Inflammatory macrophage treated with lipopolysaccharide for 1 hour (primary cell): ENCODE results near the gene FKBP2.

Experiments
- DNase-seq, 2 donors: peaks; one replicate each; pipeline ENCODE4 v3.0.0-alpha.2; 2020 to 2022

FKBP2 gene

DNA sequence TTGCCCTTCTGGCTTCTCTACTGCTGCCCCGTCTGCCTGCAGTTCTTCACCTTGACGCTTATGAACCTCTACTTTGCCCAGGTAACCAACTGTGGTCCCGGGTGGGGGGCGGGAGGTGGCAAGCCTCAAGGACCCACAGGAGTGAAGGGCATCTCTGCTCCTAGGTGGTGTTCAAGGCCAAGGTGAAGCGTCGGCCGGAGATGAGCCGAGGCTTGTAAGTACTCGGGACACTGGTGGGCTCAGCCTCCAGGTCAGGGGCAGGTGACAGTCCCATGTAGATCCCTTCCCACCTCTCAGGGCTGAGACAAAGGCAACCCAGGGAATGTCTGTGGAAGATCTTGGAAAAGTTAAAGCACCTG lies 45.9 kb downstream of the FKBP2 start:
- DNase-seq, result no peak

DNA sequence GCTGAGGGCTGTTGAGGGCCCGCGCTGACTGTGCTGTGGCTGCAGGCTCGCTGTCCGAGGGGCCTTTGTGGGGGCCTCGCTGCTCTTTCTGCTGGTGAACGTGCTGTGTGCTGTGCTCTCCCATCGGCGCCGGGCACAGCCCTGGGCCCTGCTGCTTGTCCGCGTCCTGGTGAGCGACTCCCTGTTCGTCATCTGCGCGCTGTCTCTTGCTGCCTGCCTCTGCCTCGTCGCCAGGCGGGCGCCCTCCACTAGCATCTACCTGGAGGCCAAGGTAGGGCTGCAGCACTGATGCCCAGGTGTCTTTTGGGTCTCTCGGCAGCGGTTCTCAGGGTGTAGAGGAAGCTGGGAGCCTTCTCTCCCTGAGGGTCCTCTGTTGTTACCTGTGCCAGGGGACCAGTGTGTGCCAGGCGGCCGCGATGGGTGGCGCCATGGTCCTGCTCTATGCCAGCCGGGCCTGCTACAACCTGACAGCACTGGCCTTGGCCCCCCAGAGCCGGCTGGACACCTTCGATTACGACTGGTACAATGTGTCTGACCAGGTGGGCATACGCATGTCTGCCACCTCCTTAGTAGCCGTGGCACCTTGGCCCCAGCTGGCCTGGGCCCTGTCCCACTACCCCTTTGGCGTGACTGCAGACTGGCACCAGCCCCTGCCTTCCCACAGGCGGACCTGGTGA lies 46.9 kb downstream of the FKBP2 start:
- DNase-seq, result no peak

DNA sequence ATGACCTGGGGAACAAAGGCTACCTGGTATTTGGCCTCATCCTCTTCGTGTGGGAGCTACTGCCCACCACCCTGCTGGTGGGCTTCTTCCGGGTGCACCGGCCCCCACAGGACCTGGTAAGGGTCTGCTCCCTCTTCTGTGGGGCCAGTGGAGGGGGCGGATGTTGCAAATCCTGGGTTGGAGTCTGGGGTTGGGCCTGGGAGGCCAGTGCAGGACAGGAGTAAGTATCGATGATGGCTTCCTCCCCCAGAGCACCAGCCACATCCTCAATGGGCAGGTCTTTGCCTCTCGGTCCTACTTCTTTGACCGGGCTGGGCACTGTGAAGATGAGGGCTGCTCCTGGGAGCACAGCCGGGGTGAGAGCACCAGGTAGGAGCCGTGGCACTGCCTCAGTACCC lies 47.5 kb downstream of the FKBP2 start:
- no peak for DNase-seq

DNA sequence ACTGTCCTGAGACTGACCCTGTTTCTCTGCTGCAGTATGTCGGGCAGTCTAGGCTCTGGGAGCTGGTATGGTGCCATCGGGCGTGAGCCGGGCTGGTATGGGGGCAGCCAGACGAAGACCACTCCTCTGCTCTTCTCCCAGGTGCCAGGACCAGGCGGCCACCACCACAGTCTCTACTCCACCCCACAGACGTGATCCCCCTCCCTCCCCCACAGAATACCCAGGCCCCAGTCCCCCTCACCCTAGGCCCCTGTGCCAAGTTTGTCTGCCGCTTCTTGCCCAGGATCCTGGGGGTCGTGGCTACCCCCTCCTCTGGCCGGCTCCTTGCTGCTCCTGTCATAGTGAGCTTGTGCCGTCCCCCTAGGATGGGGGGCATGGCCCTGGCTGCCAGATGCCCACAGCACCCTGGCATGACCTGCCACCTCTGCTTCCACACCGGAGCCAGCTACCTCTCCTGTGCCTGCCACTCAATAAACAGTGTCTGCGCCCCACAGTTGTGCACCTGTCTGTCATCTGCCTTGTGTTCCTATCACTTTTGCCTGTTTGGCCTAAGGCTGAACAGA lies 48.2 kb downstream of the FKBP2 start:
- DNase-seq, result no peak

DNA sequence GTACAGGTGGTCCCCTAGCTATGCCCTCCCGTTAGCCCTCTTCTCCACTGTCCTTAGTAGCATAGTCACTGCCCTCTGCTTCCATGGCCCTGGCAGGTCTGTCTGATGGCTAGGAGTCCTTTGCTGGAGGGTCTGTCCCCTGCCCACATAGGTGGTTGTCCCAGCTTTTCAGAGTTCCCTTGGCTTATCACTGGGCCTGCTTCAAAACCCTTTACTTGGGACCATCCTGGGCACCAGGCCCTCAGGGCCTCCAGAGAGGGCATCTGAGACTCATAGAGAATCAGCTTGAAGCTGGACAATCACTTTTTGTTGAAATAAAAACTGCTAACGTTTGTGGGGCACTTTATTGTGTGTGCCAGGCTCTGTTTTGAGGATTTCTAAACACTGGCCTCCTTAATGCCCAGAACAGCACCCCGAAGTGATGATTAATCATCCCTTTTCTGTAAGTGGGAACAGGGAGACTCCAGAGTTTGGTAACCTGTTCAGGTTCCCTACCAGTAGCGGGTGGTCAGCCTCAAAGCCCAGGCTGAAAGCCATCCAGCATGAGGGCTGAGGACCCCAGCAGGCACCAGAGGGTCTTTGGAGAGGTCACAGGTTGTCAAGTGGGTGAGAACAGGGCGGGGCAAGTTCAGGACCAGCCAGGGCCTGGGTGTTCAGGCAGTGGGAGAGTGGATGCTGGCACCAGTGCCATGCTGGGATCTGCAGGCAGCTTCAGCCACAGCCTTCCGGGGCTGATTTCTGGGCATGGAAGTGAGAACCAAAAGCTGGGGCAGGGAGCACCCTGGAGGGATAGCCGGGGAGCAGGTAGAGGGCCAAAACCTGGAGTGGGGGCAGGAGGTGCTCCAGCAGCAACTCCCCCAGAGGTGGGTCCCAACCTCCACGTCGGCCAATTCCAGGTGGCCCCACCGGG lies 49.7 kb downstream of the FKBP2 start:
- DNase-seq, result peak; percentile 23 to 52

DNA sequence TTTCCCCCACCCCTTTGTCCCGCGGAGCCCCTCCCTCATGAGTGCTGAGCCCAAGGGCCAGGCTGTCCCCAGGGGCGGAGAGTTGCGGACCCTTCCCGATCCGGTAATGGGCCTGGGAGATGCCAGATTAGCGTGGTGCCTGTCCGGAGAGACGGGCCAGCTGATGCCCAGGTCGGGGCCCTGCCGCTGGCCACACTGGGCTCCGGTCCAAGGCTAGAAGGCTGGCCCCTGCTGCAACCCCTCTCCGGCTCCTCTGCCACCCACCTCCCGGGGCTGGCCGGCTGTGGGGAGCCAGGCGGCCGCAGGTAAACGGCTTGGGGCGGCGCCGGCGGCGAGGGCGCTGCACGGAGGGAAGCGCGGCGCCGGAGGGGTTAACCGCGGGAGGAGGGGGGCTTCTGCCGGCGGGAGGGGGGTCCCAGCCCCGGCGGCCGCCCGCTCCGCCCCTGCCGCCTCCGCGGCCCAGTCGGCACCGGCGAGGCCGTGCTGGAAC lies 50.4 kb downstream of the FKBP2 start, which contains the start of gene KCNK4:
TSS of gene KCNK4 (plus strand) at position 41 of the 490 bp plus-strand sequence. CDS start 1,717 bp downstream, outside the sequence.
- DNase-seq, result no peak

DNA sequence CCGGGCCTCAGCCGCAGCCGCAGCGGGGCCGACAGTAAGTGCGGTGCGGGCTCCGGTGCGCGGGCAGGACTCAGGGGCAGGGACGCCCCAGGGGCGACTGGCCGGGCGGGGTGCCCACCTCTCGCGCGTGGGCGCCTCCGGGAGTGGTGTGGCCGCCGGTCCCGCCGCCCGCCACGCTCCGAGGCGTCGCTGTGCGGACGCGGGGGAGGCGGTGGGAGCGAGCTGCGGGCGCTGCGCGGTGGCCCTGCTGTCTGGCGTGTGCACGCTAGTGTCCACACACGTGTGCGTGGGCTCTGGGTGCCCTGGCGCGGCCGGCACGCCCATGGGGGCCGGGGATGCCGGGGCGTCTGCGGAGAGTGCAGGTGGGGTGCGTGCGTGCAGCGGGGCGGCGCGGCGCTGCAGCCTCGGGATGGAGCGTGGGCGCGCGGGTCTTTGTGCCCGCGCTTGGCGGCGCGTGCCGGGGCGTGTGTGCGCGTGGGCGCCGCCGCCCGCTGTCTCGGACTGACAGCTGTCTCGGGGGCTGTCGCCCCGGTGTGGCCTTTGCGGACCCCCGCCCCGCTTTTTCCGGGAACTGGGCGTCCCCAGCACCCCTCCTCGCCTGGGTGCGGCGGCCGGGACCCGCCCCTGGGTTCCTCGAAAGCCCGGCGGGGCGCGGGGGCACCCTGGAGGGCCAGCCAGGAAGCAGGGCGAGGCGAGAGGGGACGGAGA lies 51.0 kb downstream of the FKBP2 start:
- DNase-seq, result no peak

DNA sequence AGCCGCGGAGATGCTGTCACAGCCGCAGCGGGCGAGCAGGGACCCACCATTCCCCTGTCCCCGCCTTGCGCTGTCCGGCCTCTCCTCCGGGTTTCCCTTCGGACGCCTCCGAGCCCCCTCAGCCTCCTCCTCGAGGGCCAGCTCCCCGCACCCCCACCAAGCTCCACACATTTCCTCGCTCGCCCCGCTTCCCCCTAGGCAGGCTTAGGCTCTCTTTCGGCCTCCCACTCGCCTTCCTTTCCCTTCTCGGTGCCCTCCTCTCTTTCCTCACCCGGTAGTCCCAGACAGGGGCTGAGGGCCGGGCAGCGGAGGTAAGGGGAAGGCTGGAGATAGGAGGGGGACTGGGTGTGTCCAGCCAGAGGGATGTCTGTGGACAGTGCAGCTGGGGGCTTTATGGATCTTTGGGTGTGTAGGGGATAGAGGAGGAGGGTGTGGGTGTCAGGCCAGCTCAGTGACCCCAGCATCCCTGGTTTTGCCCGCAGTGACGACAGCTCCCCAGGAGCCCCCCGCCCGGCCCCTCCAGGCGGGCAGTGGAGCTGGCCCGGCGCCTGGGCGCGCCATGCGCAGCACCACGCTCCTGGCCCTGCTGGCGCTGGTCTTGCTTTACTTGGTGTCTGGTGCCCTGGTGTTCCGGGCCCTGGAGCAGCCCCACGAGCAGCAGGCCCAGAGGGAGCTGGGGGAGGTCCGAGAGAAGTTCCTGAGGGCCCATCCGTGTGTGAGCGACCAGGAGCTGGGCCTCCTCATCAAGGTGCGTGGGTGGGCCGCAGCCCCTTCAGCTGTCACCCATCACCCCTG lies 51.8 kb downstream of the FKBP2 start:
- DNase-seq, result no peak
